ENCODE measurements around the gene TCP11L1.

TCP11L1 gene, protein sequence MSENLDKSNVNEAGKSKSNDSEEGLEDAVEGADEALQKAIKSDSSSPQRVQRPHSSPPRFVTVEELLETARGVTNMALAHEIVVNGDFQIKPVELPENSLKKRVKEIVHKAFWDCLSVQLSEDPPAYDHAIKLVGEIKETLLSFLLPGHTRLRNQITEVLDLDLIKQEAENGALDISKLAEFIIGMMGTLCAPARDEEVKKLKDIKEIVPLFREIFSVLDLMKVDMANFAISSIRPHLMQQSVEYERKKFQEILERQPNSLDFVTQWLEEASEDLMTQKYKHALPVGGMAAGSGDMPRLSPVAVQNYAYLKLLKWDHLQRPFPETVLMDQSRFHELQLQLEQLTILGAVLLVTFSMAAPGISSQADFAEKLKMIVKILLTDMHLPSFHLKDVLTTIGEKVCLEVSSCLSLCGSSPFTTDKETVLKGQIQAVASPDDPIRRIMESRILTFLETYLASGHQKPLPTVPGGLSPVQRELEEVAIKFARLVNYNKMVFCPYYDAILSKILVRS

DNA sequence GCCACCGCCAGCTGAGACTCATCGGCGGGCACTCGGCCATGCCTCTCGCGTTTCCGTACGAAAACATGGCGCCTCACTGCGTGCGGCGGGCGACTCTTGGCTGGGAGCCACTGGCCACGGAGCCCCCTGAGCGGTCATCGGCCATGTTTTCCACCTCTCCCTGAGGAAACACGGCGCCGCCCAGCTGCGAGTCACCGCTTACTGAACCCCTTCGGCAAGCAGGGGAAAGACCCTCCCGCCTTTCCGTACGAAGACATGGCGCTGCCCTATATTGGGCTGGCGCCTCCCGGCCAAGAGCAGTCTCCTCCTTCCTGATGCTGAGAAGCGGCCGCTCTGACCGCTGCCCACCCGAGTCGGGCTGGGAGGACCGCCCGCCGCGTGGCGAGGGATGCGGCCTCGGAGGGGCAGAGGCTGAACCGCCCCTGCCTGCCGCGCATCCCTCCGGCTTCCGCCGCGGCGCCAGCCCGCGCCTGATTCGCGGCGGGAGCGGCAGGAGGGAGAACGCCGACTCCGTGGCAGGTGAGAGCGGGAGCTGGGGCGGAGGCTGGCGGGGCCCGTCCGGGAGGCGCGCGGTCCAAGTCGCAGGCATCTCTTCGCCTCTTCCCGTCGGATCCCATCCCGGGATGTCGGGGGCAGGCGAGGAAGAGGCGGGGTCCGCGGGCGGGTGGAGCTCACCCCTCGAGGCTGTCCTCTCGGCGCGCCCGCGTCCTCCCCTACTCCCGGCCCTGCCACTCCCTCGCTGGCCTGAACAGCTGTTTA is at the start of gene TCP11L1:
Gene TCP11L1, plus strand, starts transcription at position 299 of the 759 bp plus-strand sequence. CDS start 4,202 bp downstream, outside the sequence.
- DNase-seq (ENCODE audit: low read depth in 3 of 3), result peak in 2 of 3 experiments; percentile 69 to 83

DNA sequence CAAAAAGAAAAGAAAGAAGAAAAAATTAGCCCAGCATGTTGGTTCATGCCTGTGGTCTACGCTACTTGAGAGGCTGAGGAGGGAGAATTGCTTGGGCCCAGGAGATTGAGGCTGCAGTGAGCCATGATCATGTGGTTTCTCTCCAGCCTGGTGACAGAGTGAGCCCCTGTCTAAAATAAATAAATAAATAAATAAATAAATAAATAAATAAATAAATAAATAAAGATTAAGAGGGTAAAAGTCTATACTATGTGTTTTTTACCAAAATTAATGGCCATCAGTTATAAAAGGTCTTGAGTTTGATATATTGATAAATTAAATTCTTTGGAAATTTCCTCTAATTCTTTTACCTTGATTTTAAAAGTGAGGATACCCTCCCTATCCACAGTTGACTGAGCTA is 48.9 kb upstream of the TCP11L1 start:
- no peak for DNase-seq (ENCODE audit: low read depth in 3 of 3)

DNA sequence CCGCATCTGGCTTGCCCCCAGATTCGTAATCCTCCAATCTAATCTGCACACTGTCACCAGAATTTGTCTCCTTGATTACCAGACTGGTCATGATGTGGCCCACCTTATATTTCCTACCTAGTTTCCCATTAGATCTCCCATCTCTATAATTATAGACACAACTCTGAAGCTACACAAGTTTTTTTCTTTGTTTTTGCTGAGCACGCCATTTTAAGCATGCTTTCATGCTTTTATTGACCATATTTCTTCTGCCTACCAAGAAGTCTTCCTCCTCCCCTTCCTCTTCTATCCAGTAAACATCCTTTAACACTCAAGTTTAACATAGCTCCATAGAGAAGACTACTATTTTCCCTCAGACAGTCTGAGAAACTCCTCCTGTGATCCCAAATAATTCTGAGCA is 47.9 kb upstream of the TCP11L1 start:
- DNase-seq (ENCODE audit: low read depth in 3 of 3), result no peak

DNA sequence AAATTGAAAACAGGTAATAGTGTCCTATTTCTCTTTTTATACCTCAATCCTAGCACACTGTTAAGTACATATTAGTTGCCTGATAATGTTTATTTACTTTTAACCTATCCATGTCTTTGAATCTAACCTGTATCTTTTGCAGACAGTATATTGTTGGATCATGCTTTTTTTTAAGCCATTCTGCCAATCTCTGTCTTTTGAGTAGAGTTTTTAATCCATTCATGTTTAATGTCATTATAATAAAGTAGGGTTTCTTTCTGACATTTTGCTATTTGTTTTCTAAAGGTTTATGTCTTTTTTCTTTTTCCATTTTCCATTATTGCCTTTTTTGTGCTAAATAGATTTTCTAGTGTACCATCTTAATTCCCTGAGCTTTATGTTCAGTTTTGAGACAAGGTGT is 47.5 kb upstream of the TCP11L1 start:
- no peak for DNase-seq (ENCODE audit: low read depth in 3 of 3)

DNA sequence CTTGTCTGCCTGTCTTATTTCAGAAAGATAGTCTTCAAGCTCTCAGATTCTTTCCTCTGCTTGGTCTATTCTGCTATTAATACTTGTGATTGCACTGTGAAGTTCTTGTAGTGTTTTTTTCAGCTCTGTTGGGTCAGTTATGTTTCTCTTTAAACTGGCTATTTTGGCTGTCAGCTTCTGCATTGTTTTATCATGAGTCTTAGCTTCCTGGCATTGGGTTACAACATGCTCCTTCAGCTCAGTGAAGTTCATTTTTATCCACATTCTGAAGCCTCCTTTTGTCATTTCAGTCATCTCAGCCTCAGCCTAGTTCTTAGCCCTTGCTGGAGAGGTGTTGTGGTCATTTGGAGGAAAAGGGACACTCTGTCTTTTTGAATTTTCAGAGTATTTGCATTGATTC is 39.2 kb upstream of the TCP11L1 start:
- no peak for DNase-seq (ENCODE audit: low read depth in 3 of 3)

DNA sequence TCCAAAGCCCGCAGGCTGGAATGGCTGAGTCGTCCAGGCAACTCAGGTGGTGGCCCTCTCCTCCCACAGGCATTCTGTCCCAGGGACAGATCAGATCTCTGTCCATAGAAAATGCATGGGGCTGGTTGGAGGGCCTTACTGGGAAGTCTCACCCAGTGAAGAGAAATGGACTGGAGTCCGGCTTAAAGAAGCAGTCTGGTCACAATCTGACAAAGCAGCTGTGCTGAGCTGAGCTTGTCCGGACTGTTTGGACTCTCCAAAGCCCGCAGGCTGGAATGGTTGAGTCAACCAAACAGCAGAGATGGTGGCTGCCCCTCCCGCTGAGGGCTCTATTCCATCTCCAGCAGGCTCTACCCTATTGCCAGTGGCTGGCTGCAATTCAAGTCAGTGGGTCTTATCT is 38.1 kb upstream of the TCP11L1 start:
- no peak for DNase-seq (ENCODE audit: low read depth in 3 of 3)

DNA sequence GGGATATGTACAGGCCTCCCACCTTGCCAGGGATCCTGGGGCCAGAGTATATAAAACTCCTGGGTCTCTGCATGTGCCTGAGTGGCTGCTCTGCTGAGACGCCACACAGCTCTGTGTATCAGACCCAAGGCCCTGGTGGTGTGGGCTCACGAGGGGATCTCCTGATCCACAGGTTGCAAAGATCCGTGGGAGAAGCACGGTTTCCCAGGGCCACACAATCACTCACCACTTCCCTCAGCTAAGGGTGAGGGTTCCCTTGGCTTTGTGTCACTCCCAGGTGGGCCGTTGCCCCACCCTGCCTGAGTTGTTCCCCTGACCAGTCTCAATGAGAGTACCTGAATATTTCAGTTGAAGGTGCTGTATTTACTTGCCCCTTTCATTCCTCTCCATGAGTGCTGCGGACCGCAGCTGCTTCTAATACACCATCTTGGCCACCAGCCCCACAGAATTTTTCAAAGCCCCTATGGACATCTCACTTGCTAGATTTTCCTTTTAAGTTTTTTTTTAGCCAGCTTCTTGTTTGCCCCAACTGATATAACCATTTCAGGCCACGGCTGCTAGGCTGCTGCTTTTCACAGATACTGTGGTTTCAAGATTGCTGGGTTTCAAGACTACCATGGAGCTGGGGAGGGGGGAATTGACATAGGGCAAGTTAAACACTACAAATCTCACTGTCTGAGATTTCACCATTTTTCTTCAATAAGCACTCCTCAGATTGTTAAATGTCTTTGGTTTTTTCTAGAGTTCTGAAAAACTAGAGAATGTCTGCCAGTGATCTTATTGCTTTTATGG is 37.4 kb upstream of the TCP11L1 start:
- no peak for DNase-seq (ENCODE audit: low read depth in 3 of 3)

DNA sequence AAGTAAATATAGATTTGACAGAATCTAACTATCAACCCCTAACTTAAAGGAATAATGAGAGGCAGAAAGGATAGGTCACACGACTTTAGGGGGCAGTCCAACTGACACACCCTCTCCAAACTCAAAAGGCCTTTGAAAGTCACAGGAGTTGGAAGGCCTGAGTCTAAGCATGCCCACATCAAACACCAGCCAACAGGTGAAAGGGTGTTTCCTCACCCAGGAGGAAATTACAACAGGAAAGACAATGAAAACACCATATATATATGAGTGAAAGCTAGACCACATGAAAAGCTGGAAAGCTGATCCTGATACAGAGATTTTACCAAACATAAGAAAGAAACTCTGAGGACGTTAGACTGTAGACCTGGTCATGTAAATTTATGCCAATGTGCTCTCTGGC is 34.2 kb upstream of the TCP11L1 start:
- DNase-seq (ENCODE audit: low read depth in 3 of 3), result no peak

DNA sequence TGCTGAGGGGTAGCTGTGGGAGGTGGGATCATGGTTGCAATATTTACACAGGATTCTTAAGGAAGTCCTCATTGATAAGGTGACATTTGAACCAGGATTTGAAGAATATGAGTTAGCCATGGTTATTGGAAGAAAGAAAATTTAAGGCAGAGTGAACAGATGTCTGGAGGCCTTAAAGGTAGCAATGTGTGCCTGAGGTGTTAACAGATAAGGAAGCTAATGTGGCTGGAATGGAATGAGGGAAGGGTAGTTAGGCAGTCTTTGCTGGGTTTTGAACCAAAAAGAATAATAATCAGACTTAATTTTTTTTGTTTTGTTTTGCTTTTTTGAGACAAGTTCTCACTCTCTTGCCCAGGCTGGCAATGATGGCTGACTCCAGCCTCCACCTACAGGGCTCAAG is 33.4 kb upstream of the TCP11L1 start:
- DNase-seq (ENCODE audit: low read depth in 3 of 3), result no peak

DNA sequence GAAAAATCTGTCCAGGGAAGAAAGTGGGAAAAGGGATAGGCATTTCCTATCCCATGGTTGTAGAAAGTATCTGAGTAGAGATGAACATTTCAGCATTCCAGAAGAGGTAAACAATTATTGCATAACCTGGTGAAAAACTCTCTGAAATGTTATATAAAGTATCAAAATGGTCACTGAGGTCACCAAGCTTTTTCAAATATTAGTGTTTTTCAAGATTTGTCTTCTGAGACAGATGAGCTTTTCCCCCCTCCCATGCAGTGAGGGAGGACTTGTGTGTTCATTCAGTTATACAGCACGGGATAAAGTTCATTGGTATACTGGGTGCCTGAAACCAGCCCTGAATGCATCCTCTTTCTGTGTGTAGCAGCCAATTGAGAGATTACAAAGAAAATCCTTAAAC is 25.6 kb upstream of the TCP11L1 start:
- no peak for DNase-seq (ENCODE audit: low read depth in 3 of 3)

DNA sequence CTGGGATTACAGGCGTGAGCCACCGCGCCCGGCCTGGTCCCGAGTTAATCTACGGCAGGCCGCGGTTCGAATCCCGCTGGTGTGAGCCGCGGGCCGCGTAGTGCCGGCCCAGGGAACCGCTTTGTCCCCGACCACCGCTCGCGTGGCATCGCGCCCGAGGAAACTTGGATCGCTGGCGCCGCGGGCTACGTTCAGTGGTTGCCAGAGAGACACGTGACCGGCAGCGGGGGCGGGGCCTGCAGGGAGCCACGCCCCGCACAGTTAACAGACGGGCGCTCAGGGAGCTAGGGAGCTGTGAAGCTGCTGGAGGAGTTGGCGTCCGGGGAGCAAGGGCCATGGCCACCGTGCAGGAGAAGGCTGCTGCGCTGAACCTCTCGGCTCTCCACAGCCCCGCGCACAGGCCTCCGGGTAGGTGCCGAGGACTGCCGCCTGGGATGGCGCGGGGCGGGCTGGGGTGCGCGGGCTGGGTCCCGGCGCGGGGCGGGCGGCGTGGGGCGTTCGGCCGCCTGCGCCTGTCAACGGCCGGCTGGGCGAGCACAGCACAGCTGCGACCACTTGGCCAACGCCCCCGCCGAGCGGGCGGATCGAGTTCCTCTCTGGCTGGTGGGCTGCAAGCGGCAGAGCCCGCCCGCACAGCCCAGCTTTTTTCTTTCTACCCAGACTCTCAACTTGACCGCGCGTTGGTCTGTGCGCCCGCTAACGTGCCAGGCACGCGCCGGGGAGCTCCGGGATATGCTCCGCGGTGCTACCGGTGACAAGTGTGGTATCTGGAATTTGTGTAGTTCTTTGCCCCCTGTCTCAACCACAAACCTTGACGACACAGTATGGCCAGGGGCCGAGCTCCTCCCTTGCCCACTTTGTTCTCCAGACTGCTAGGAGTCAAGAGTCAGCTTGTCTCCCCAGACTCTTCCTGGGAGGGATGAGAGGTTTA is 23.5 kb upstream of the TCP11L1 start, which contains the start of gene DEPDC7:
Gene DEPDC7, plus strand, starts transcription at position 258 of the 931 bp plus-strand sequence. Its CDS starts 78 bp downstream, at position 336.
- DNase-seq (ENCODE audit: low read depth in 3 of 3), result peak; percentile 44 to 80 (median 50)

DNA sequence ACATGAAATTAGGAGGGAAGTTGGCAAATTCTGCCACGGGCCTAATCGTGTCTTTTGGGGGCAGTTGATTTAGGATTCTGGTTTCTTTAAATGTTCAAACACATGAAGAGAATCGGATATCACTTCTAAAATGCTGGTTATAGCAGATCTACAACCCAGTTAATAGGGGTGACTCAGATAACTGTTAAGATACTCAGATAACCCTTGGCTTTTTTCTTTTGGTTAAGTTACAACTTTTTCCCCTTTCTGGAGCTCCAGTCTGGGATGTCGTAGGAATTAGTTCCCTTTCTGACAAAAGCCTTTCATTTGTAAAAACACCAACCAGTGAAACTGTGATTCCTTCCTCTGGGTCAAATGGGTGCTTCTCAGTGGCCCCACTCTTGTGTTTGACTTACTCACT is 22.7 kb upstream of the TCP11L1 start:
- DNase-seq (ENCODE audit: low read depth in 3 of 3), result no peak

DNA sequence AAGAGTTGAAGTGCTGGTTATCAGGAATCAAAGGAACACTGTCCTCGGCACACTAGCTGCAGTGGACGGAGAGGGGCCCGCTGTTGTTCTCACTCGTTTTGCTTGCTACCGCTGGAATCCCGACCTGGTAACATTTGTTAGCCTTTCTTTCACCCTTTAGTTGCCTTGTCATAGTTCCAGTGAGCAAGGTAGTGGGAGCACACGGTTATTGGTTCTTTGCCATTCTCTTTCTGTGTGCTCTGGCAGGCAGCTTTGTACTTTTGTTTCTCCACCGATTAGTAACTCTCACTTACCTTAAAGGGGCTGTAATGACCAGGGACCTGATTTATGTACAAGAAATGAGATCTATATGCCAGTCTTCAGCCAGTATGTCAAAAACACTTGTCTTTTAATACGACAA is 21.9 kb upstream of the TCP11L1 start:
- no peak for DNase-seq (ENCODE audit: low read depth in 3 of 3)

DNA sequence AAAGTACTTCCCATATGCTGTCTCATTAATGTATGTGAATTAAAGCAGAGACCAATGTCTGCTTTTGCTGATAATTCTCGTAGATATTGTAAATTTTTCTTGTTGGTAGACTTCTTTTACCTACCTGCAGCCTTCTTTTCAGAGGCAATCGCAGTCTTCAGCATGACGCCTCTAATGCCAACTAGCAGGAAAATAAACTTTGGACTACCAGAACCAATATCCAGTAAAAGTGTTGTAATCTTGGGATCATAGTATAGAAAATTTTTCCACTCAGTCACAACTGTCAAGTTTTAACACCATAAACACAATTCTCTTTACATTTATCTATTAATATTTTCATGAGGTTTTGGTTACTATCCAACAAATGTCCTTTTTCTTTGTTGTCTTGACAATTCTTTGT is 21.4 kb upstream of the TCP11L1 start:
- no peak for DNase-seq (ENCODE audit: low read depth in 3 of 3)

DNA sequence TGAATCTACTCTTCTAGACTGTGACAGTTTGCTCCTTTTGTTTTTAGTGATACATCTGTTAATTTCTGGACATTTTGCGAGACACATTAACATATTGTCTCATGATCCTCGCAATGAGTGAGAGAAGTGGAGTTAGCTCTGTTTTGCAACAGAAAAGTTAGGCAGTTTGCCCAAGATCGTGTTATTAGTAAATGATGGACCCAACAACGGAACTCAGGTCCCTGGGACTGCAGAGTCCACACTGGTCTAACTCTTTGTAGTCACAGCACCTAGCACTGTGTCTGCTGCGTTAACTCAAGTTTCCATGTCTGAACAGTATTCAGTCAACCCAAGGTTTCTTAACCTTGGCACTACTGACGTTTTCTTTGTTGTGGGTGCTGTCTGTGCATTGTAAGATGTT is 20.5 kb upstream of the TCP11L1 start:
- DNase-seq (ENCODE audit: low read depth in 3 of 3), result no peak

DNA sequence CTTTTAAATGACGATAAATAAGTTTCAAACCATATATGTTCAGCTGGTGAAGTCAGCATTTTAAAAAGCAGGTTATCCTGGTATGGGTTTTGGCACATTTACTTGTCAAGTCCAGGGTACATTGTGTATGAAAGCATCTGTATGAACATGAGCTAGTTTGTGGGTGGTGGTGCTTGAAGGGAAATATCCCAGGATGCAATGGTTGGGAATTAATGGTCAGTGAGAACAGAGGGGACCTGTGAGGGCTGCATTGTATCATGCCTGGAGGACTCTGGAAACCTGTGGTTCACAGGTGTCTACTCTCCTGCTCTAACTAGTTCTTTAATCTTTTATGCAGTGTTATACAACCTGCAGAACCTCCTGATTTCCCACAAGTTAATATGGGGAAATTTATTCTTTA is 17.9 kb upstream of the TCP11L1 start:
- no peak for DNase-seq (ENCODE audit: low read depth in 3 of 3)

DNA sequence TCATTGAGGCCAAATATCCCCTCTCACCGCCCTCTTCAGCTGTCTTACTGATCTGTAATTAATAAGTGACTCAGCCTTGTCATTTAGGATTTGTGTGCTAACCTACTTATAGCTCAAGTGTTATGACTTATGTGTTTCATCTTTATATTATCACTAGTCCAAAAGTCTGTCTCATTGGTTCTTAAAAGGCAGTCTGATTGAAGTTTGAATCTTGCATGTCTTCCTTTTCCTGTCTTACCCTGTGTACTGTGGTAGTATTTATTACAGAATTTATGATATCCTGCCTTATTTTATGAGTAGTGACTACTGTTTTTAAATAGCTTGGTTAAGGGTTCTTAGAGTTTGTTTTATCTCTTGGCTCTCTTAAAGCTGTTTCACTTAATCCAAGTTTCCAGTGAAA is 17.4 kb upstream of the TCP11L1 start:
- DNase-seq (ENCODE audit: low read depth in 3 of 3), result no peak

DNA sequence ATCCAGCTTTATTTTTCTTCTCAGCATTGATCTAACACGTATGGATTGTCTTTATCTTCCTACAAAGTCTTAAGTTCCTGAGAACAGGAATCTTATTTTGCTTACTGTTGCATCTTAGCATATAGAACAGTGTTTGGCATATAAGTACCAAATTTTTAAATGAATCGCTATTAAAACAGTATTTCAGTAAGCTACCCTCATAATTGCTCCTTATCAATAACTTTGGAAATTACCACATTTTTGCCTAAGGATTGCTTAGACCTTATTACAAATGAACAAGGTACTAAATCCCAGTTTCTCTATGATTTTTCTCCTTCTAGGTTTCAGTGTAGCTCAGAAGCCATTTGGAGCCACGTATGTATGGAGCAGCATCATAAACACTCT is 14.0 kb upstream of the TCP11L1 start:
- DNase-seq (ENCODE audit: low read depth in 3 of 3), result no peak

DNA sequence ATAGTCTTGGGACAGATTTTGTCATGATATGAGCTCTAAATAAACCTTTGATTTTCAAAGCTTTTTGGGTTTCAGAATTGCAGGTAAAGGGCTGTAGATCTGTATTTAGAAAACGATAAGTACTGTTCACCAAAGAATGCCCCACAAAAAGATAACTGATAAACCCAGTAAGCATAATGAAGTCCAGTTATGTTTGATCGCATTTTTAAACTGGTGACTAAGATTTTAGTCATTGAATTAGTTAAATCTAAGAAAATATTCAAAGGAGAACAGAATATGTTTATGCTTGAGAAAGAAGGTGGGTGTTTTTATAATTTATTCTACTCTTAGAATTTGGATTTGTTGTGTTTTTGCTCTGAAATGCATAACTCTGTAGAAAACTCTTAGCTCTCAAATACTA is 12.1 kb upstream of the TCP11L1 start:
- DNase-seq (ENCODE audit: low read depth in 3 of 3), result no peak

DNA sequence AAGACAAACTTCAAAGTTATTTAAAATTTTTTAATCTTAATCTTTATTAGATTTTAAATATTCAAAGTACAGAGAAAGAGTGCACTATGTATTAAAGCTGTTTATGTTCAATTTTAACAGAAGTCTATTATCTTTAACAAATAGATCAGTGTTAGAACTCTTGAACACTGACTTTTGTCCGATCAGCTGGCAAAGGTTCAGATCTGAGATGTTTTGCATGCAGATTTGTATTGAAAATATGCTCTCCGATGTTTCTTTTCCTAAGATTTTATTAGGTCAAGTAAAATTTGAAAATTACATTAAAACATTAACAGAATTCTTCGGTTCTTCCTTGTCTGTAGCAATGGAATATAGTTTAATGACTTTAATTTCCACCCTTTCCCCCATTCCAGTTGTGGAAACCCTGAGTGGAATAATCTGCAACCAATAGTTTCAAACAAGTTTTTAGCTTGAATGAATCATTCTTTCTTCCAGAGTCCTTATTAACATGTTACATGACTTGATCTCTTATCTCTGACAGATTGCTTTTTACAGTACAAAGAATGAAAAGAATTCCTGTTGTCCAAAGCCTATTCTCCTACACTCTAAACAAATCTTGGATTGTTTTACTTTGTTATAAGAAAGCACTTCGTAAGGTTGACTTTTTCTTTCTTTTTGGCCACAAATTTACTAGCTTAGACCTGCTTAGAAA is 11.4 kb upstream of the TCP11L1 start:
- DNase-seq (ENCODE audit: low read depth in 3 of 3), result no peak
